22Rv1 (cell line): ENCODE data around the gene THAP10.

ENCODE experiments used
- ZFX ChIP-seq: fragments of 450-650 bp; IDR thresholded peaks from 2 replicates; pipeline ENCODE4 v1.6.1; 2017; ENCODE audit warnings: antibody characterized with exemption, borderline replicate concordance
- TF ChIP-seq, protein P1 (sequence below): fragments of 450-650 bp; IDR thresholded peaks from 2 replicates; pipeline ENCODE4 v1.5.1; 2017; ENCODE audit warnings: mild to moderate bottlenecking

DNA sequence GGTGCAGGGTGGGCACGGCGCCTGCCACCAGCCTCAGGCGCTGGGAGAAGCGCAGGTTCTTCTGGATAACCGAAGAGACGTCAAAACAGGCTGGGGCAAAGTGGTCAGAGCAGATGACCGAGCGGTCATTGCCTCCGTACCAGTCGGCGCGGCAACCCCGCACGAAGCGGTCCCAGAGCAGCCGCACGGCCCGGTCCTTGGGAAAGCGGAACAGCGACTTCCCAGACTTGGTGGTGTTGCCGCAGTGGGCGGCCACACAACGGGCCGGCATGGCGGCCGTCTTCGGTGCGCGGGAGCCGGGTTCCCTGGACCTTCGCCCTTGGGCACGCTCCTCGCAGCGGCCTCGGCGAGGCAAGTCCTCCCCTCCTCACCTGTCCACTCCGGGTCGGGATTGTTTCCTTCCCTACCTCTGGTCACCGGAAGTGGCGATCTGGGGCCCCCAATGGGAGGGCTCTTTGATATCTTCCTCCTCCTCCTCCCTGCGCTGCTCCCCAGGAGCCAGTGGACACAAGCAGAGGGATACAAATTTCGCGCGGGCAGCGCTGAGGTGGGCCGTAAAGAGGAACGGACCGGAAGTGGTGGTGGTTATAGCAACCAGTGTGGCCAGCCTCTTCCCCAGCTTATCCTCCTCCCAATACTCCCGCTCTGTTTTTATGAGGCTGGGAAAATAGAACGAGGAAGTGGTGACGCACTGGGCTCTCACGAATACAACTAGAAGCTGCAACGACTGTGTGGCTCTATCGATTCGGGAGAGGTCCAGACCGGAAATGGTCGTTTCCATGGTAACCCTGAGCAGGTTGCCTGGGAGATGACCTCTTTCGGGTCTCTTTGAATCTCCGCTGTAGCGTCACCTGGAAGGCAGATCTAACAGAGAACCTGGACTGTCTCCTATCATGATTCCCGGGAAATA lies at the start of gene THAP10, which contains the start of gene LRRC49:
- TF ChIP-seq, protein P1, sequence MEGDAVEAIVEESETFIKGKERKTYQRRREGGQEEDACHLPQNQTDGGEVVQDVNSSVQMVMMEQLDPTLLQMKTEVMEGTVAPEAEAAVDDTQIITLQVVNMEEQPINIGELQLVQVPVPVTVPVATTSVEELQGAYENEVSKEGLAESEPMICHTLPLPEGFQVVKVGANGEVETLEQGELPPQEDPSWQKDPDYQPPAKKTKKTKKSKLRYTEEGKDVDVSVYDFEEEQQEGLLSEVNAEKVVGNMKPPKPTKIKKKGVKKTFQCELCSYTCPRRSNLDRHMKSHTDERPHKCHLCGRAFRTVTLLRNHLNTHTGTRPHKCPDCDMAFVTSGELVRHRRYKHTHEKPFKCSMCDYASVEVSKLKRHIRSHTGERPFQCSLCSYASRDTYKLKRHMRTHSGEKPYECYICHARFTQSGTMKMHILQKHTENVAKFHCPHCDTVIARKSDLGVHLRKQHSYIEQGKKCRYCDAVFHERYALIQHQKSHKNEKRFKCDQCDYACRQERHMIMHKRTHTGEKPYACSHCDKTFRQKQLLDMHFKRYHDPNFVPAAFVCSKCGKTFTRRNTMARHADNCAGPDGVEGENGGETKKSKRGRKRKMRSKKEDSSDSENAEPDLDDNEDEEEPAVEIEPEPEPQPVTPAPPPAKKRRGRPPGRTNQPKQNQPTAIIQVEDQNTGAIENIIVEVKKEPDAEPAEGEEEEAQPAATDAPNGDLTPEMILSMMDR: no peak
- no peak for TF ChIP-seq ZFX
